ENCODE data around the gene SNAPC3.

DNA sequence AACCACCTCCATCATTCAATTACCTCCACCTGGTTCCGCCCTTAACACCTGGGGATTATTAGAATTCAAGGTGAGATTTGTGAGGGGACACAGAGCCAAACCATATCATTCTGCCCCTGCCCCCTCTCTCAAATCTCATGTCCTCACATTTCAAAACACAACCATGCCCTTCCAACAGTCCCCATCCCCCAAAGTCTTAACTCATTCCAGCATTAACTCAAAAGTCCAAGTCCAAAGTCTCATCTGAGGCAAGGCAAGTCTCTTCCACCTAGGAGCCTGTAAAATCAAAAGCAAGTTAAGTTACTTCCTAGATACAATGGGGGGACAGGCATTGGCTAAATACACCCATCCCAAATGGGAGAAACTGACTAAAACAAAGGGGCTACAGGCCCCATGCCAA is 69.3 kb downstream of the SNAPC3 start:
- TF ChIP-seq EZH2phosphoT487 (IDR thresholded peaks at IDR 0.05; ENCODE audit: insufficient read depth, low read depth) (no peak), EZH2 (IDR thresholded peaks at IDR 0.05; ENCODE audit: insufficient read depth, poor library complexity, severe bottlenecking) (no peak)

Measured in GM23248 (cell line).